ENCODE measurements around the gene DNAJC28.
A peak's percentile ranks its signal among the peaks of the same experiment; 100 is the strongest.
"Not testable (repeated sequence)": the region's sequence is repeated elsewhere in the genome, so short reads cannot be mapped to it uniquely, and the experiment has no call there.

Gene DNAJC28

GRCh38 chr21:33452362-33452761 is 39.2 kb downstream of the DNAJC28 start:
- no peak for TF ChIP-seq CTCF (conservative IDR thresholded peaks at IDR 0.05; ENCODE audit: low read length)
- DNase-seq (ENCODE audit: low read depth), result no peak
- no peak overlapping the region for H3K4me3 ChIP-seq (ENCODE audit: low read length)

- DNase-seq (ENCODE audit: low read depth), result peak; percentile 9
- H3K4me3 ChIP-seq (ENCODE audit: low read length), result no peak overlapping the region
- TF ChIP-seq CTCF (conservative IDR thresholded peaks at IDR 0.05; ENCODE audit: low read length), result no peak
Measured at GRCh38 chr21:33451634-33452071, 39.9 kb downstream of the DNAJC28 start.

GRCh38 chr21:33449616-33450015 is 41.9 kb downstream of the DNAJC28 start:
- H3K4me3 ChIP-seq (ENCODE audit: low read length), result no peak overlapping the region

GRCh38 chr21:33446620-33447019 is 44.9 kb downstream of the DNAJC28 start:
- not testable (repeated sequence) for H3K4me3 ChIP-seq (ENCODE audit: low read length); DNase-seq (ENCODE audit: low read depth)

More at GRCh38 chr21:33449616-33450015, 41.9 kb downstream of the DNAJC28 start:
- TF ChIP-seq CTCF (conservative IDR thresholded peaks at IDR 0.05; ENCODE audit: low read length), result no peak
- DNase-seq (ENCODE audit: low read depth), result no peak

GRCh38 chr21:33444499-33444898 is 47.0 kb downstream of the DNAJC28 start:
- no peak overlapping the region for H3K4me3 ChIP-seq (ENCODE audit: low read length)
- TF ChIP-seq CTCF (conservative IDR thresholded peaks at IDR 0.05; ENCODE audit: low read length), result no peak

GRCh38 chr21:33443194-33443593 is 48.3 kb downstream of the DNAJC28 start:
- H3K4me3 ChIP-seq (ENCODE audit: low read length), result no peak overlapping the region
- TF ChIP-seq CTCF (conservative IDR thresholded peaks at IDR 0.05; ENCODE audit: low read length), result no peak
- DNase-seq (ENCODE audit: low read depth), result no peak

More at GRCh38 chr21:33444499-33444898, 47.0 kb downstream of the DNAJC28 start:
- no peak for DNase-seq (ENCODE audit: low read depth)

- H3K4me3 ChIP-seq (ENCODE audit: low read length), result no peak overlapping the region
- DNase-seq (ENCODE audit: low read depth), result peak; percentile 84
- TF ChIP-seq CTCF (conservative IDR thresholded peaks at IDR 0.05; ENCODE audit: low read length), result no peak
Measured at GRCh38 chr21:33441489-33442477, 49.7 kb downstream of the DNAJC28 start.

Data from AG10803 (cell line).